ENCODE results near the gene WASHC4.

WASHC4 gene

GRCh38 chr12:105212438-105212837 is 104.9 kb downstream of the WASHC4 start:
- no peak for DNase-seq

GRCh38 chr12:105214148-105214547 is 106.6 kb downstream of the WASHC4 start:
- no peak for DNase-seq

- no peak for DNase-seq
These were observed 107.3 kb downstream of the WASHC4 start for GRCh38 chr12:105214670-105215375.

GRCh38 chr12:105218434-105218833 is 110.9 kb downstream of the WASHC4 start:
- no peak for DNase-seq

Measured in stimulated activated CD4-positive, alpha-beta T cell treated with anti-CD3 and anti-CD28 coated beads, Interleukin-12 subunit alpha, Interleukin-12 subunit beta, amount 100 ng/mL, for 4 hours (primary cell).